Heart left ventricle (tissue), 13 donors: ENCODE measurements around the gene TRPM3.

ENCODE experiments used
- POLR2A ChIP-seq, 2 donors: fragments of 450-650 bp; IDR thresholded peaks; one replicate each; pipeline ENCODE4 v1.6.1; 2017; ENCODE audit warnings: antibody characterized with exemption in 2 of 2, mild to moderate bottlenecking in 2 of 2, moderate library complexity in 2 of 2
- TF ChIP-seq, protein P1 (sequence below), 12 donors: fragments of 200-600 bp; sonication (generic) in 4 of 12; IDR thresholded peaks; one replicate each; pipeline versions ENCODE4 v1.5.0 to v1.8.0; 2018 to 2022; ENCODE audit warnings: antibody characterized with exemption in 12 of 12, mild to moderate bottlenecking in 5 of 12
- donor health status: ischemic (EF 13 %, LVEDD 7.1; RV severe dilation, severe dysfunction).
- donor health status: DM: no; HTN: yes; CAD: no.
- donor health status: DM: no; HTN: no; CAD: no.
- donor health status: ischemic (EF 25% LVEDD 6.9; RV normal size, moderate dysfunction).
- donor health status: ischemic (EF 25% LVEDD 5.7; RV mildly dilated, moderate dysfunction).
- donor health status: ischemic (EF 35%, LVEDD 5.7; RV mildly dilated, moderate dysfunction).
- donor health status: nonischemic (EF 11% LVEDD 7.7; RV severe dilation, severe dysfunction).
- donor health status: DM: yes; HTN: yes; CAD: no.
- donor health status: PGD.
- donor health status: ischemic (EF 29% LVEDD 5.4; RV normal size, mild dysfunction).
- donor health status: nonischemic (EF 23%, LVEDD 6.1; RV moderate dilation, normal function).

DNA sequence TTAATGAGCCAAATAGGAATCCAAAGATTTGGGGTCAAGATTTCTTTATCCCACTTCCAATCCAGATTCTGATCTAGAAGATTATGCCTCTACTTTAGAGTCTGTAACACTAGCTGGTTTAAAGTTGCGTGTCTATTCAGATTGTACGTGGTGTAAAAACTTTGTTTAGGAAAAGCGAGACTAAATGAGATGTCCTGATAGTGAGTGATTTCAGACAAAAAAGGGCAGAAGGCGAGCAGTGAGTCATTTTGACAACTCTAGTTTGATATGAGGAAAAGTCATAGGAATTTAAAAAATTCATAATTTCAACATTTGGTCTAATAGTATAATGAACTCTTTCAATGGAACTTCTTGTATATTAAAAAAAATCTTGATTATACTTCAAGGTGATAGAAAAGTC, 587.4 kb downstream of the TRPM3 start:
- TF ChIP-seq, protein P1, sequence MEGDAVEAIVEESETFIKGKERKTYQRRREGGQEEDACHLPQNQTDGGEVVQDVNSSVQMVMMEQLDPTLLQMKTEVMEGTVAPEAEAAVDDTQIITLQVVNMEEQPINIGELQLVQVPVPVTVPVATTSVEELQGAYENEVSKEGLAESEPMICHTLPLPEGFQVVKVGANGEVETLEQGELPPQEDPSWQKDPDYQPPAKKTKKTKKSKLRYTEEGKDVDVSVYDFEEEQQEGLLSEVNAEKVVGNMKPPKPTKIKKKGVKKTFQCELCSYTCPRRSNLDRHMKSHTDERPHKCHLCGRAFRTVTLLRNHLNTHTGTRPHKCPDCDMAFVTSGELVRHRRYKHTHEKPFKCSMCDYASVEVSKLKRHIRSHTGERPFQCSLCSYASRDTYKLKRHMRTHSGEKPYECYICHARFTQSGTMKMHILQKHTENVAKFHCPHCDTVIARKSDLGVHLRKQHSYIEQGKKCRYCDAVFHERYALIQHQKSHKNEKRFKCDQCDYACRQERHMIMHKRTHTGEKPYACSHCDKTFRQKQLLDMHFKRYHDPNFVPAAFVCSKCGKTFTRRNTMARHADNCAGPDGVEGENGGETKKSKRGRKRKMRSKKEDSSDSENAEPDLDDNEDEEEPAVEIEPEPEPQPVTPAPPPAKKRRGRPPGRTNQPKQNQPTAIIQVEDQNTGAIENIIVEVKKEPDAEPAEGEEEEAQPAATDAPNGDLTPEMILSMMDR (IDR thresholded peaks at IDR 0.05), result no peak
- TF ChIP-seq POLR2A (IDR thresholded peaks at IDR 0.05), result no peak
